Fibroblast of lung (primary cell): ENCODE measurements around the gene MDFI. TPM values are rescaled to one million over a fixed set of nuclear protein-coding genes. Genes with fewer than 3 reads are reported as not detected.

Source experiments
- DNase-seq, 2 donors: peaks; one replicate each; pipeline versions ENCODE4 v3.0.0 to v3.0.0-alpha.2; 2010; ENCODE audit warnings: low read depth in 2 of 2
- H2AFZ ChIP-seq: 2 replicates; pipeline ENCODE4 v1.5.1; 2012; ENCODE audit warnings: low read length, control low read depth, inconsistent platforms
- H3K27ac ChIP-seq: 2 replicates; pipeline ENCODE4 v1.5.1; 2011; ENCODE audit warnings: low read length, control low read depth; ENCODE audit not compliant: insufficient read depth
- H3K27me3 ChIP-seq: 2 replicates; pipeline ENCODE4 v1.5.1; 2011; ENCODE audit warnings: mild to moderate bottlenecking, low read length; ENCODE audit not compliant: control insufficient read depth, insufficient read depth
- H3K36me3 ChIP-seq: 2 replicates; pipeline ENCODE4 v1.5.1; 2011; ENCODE audit warnings: low read length; ENCODE audit not compliant: control insufficient read depth, insufficient read depth
- H3K4me1 ChIP-seq: 2 replicates; pipeline ENCODE4 v1.5.1; 2011; ENCODE audit warnings: low read length; ENCODE audit not compliant: control insufficient read depth, insufficient read depth; ENCODE audit errors: extremely low read depth
- H3K4me2 ChIP-seq: 2 replicates; pipeline ENCODE4 v1.5.1; 2011; ENCODE audit warnings: low read length, control low read depth; ENCODE audit not compliant: insufficient read depth; ENCODE audit errors: extremely low read depth
- H3K4me3 ChIP-seq, 4 experiments: fragments of 200-600 bp in 1 of 4; sonication (generic) in 1 of 4; replicated peaks in 1 of 4; 2 replicates each; pipeline ENCODE4 v1.5.1; 2011 to 2016; ENCODE audit warnings: low read length in 4 of 4, low read depth in 3 of 4, mild to moderate bottlenecking in 3 of 4, control low read depth in 2 of 4, inconsistent platforms in 1 of 4, mixed read lengths in 1 of 4; ENCODE audit not compliant: insufficient read depth in 1 of 4; ENCODE audit errors: control extremely low read depth in 1 of 4
- H3K79me2 ChIP-seq: 2 replicates; pipeline ENCODE4 v1.5.1; 2012; ENCODE audit warnings: mild to moderate bottlenecking, low read length, inconsistent platforms; ENCODE audit not compliant: control insufficient read depth, insufficient read depth
- H3K9ac ChIP-seq: 2 replicates; pipeline ENCODE4 v1.5.1; 2011; ENCODE audit warnings: mild to moderate bottlenecking, low read length, control low read depth; ENCODE audit not compliant: insufficient read depth
- H3K9me3 ChIP-seq: 2 replicates; pipeline ENCODE4 v1.5.1; 2012; ENCODE audit warnings: low read depth, low read length; ENCODE audit not compliant: control insufficient read depth, insufficient read depth
- H4K20me1 ChIP-seq: 2 replicates; pipeline ENCODE4 v1.5.1; 2011; ENCODE audit warnings: low read length; ENCODE audit not compliant: control insufficient read depth, insufficient read depth; ENCODE audit errors: extremely low read depth
- EZH2 ChIP-seq: IDR thresholded peaks from 2 replicates; pipeline ENCODE4 v1.5.1; 2012; ENCODE audit warnings: low read length, control low read depth, mild to moderate bottlenecking; ENCODE audit errors: missing control alignments
- polyA plus RNA-seq, 2 donors: library from polyadenylated mRNA; depleted of rRNA in 1 of 2; stranded (reverse) in 1 of 2; unstranded in 1 of 2; fragments of >200 nt; gene quantifications; 2 replicates each; pipeline ENCODE4 v1.2.1, GENCODE V29; 2011 to 2012; ENCODE audit warnings: missing spikeins in 1 of 2
- total RNA-seq: library from RNA; depleted of rRNA; stranded (reverse); fragments of >200 nt; gene quantifications from 2 replicates; pipeline ENCODE4 v1.2.1, GENCODE V29; 2014
- TF ChIP-seq, protein P1 (sequence below), 2 donors: IDR thresholded peaks in 1 of 2; conservative IDR thresholded peaks in 1 of 2; 1 replicate in 1 of 2; 2 replicates in 1 of 2; pipeline ENCODE4 v1.5.1; 2011 to 2012; ENCODE audit warnings: low read length in 2 of 2, control low read depth in 1 of 2, inconsistent platforms in 1 of 2, low read depth in 1 of 2, mild to moderate bottlenecking in 1 of 2

The MDFI gene
- total and polyA plus RNA-seq, 2 donors (not counting 1 experiment from before 2014, with no cell fraction given): 0.17 TPM; not detected in 1

- Histone ChIP-seq H3K79me2 (no peaks in the 10 kb centered on the region), H2AFZ (no peak overlapping the region), H3K4me3 (no peak overlapping the region), H3K27me3 (no peaks in the 10 kb centered on the region), H3K4me2 (no peak overlapping the region), H3K36me3 (no peaks in the 10 kb centered on the region), H3K4me1 (no peaks in the 10 kb centered on the region), H4K20me1 (no peaks in the 10 kb centered on the region), H3K9me3 (no peaks in the 10 kb centered on the region), H3K9ac (no peak overlapping the region), H3K27ac (no peak overlapping the region)
- no peak for DNase-seq
- TF ChIP-seq EZH2: no peak
- TF ChIP-seq, protein P1, sequence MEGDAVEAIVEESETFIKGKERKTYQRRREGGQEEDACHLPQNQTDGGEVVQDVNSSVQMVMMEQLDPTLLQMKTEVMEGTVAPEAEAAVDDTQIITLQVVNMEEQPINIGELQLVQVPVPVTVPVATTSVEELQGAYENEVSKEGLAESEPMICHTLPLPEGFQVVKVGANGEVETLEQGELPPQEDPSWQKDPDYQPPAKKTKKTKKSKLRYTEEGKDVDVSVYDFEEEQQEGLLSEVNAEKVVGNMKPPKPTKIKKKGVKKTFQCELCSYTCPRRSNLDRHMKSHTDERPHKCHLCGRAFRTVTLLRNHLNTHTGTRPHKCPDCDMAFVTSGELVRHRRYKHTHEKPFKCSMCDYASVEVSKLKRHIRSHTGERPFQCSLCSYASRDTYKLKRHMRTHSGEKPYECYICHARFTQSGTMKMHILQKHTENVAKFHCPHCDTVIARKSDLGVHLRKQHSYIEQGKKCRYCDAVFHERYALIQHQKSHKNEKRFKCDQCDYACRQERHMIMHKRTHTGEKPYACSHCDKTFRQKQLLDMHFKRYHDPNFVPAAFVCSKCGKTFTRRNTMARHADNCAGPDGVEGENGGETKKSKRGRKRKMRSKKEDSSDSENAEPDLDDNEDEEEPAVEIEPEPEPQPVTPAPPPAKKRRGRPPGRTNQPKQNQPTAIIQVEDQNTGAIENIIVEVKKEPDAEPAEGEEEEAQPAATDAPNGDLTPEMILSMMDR (conservative IDR thresholded peaks at IDR 0.05 in 1 of 2, IDR thresholded peaks at IDR 0.05 in 1 of 2; ENCODE audit: low read depth in 1 of 2, low read length in 2 of 2): no peak
Measured at GRCh38 chr6:41659935-41660334, 21.7 kb downstream of the MDFI start.

DNA sequence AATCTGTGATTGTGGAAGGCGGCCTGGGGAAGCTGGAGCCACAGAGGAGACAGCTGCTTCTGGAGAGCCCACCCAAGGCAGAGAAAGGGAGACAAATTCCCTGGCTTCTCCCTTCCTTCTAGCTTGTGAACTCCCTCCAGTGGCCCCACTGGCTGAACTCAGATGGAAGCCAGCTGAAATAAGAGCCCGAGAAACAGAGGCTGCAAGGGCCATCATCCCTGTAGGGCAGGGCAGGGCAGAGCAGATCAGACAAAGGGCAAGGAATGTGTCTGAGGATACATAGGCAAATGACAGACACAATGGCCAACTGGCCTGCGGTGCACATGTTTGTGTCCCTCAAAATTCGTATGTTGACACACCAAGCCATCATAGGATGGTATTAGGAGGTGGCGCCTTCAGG, 25.3 kb downstream of the MDFI start:
- TF ChIP-seq, protein P1 (conservative IDR thresholded peaks at IDR 0.05 in 1 of 2, IDR thresholded peaks at IDR 0.05 in 1 of 2; ENCODE audit: low read depth in 1 of 2, low read length in 2 of 2): no peak
- no peak for TF ChIP-seq EZH2
- H3K79me2 ChIP-seq: no peaks in the 10 kb centered on the region

DNA sequence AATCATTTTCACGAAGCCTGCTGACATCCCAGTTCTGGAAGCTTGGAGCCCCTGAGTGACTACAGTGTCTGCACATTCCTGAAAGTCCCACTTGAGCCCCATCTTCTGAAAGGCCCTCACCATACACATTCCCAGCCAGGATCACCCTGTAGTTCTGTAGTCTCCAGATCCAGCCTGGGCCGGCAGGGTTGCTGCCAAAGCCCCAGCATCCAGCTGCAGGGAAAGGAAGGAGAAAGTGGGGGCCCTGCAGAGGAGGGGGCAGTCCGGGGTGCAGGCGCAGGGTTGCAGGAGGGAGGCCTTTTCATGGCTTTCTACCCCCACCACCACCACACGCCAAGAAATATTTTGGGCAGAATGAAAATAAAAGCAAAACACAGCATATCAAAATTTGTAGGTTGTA, 26.0 kb downstream of the MDFI start:
- Histone ChIP-seq H3K27ac (no peak overlapping the region), H3K4me2 (no peak overlapping the region), H3K4me1 (no peaks in the 10 kb centered on the region), H3K36me3 (no peaks in the 10 kb centered on the region), H2AFZ (no peak overlapping the region), H3K9me3 (no peaks in the 10 kb centered on the region), H3K27me3 (no peaks in the 10 kb centered on the region), H3K9ac (no peak overlapping the region), H3K4me3 (no peak overlapping the region), H3K79me2 (no peaks in the 10 kb centered on the region), H4K20me1 (no peaks in the 10 kb centered on the region)
- DNase-seq: no peak
- TF ChIP-seq, protein P1 (conservative IDR thresholded peaks at IDR 0.05 in 1 of 2, IDR thresholded peaks at IDR 0.05 in 1 of 2; ENCODE audit: low read depth in 1 of 2, low read length in 2 of 2): no peak
- TF ChIP-seq EZH2: no peak

More for the DNA sequence above, 25.3 kb downstream of the MDFI start:
- no peak overlapping the region for H3K27ac ChIP-seq
- no peak for DNase-seq
- H3K4me3 ChIP-seq: no peak overlapping the region
- H3K9me3 ChIP-seq: no peaks in the 10 kb centered on the region
- no peaks in the 10 kb centered on the region for H3K36me3 ChIP-seq
- no peaks in the 10 kb centered on the region for H4K20me1 ChIP-seq
- H3K4me1 ChIP-seq: no peaks in the 10 kb centered on the region
- no peak overlapping the region for H3K4me2 ChIP-seq
- H3K27me3 ChIP-seq: no peaks in the 10 kb centered on the region
- H3K9ac ChIP-seq: no peak overlapping the region
- no peak overlapping the region for H2AFZ ChIP-seq
